Left ventricle myocardium inferior (tissue), 1 donor: ENCODE results near the gene IFNG-AS1. TPM values are rescaled to one million over a fixed set of nuclear protein-coding genes. Genes with fewer than 3 reads are reported as not detected.

ENCODE experiments used
- DNase-seq: peaks from one replicate; pipeline ENCODE4 v3.0.0-alpha.2; 2020
- H3K27ac ChIP-seq: fragments of 200-600 bp; replicated peaks from 2 replicates; pipeline ENCODE4 v1.8.0; 2021
- H3K27me3 ChIP-seq: fragments of 200-600 bp; 2 replicates; pipeline ENCODE4 v1.8.0; 2021; ENCODE audit warnings: low read depth
- H3K36me3 ChIP-seq: fragments of 200-600 bp; 2 replicates; pipeline ENCODE4 v1.8.0; 2021
- H3K4me1 ChIP-seq: fragments of 200-600 bp; 2 replicates; pipeline ENCODE4 v1.8.0; 2021
- H3K4me3 ChIP-seq: fragments of 200-600 bp; 2 replicates; pipeline ENCODE4 v1.8.0; 2021; ENCODE audit warnings: mild to moderate bottlenecking, moderate library complexity
- H3K9me3 ChIP-seq: fragments of 200-600 bp; replicated peaks from 2 replicates; pipeline ENCODE4 v1.8.0; 2021
- CTCF ChIP-seq: fragments of 200-600 bp; IDR thresholded peaks from 2 replicates; pipeline ENCODE4 v1.8.0; 2021; ENCODE audit warnings: antibody characterized with exemption, mild to moderate bottlenecking, borderline replicate concordance
- intact Hi-C: fragments of 100-400 bp; cut with micrococcal nuclease; formaldehyde crosslinking; loops from one replicate; pipeline ENCODE4 v1.11.0; 2022
- total RNA-seq: library from RNA; stranded (reverse); fragmentation: NEBNext Ultra II Directional; extraction: Animal tissue kit (Norgen Biotek cat#: 25700); gene quantifications from one replicate; pipeline ENCODE4 v1.2.1, GENCODE V29; 2021
- donor health status: DM: no; HTN: yes; CAD: no; lungs with severe emphysema.

The IFNG-AS1 gene
- total RNA-seq, 1 donor from 2014 or later = 0.58 TPM

GRCh38 chr12:67944093-67944492, 45.2 kb upstream of the IFNG-AS1 start:
- Histone ChIP-seq H3K27me3 (no peaks in the 10 kb centered on the region), H3K4me1 (peaks cover 22% of the 10 kb centered on the region), H3K27ac (no peak overlapping the region), H3K4me3 (no peak overlapping the region), H3K36me3 (no peaks in the 10 kb centered on the region), H3K9me3 (no peaks in the 10 kb centered on the region)
- no peak for TF ChIP-seq CTCF
- DNase-seq = no peak
- intact Hi-C loops = loop anchor here (5.0 to 10.0 kb wide), 2 partner anchors 499 to 587 kb away; no protein-coding TSS in a partner anchor

- H3K27me3 ChIP-seq = no peaks in the 10 kb centered on the region
- peaks cover 1% of the 10 kb centered on the region for H3K4me1 ChIP-seq
- H3K9me3 ChIP-seq = no peaks in the 10 kb centered on the region
- H3K36me3 ChIP-seq = no peaks in the 10 kb centered on the region
- DNase-seq = no peak
- intact Hi-C loops = no loop called here
- no peak overlapping the region for H3K4me3 ChIP-seq
- no peak for TF ChIP-seq CTCF
- no peak overlapping the region for H3K27ac ChIP-seq
Observed at GRCh38 chr12:67952787-67953186, 36.5 kb upstream of the IFNG-AS1 start.

GRCh38 chr12:67957383-67957782, 31.9 kb upstream of the IFNG-AS1 start:
- TF ChIP-seq CTCF = no peak
- Histone ChIP-seq H3K4me1 (peaks cover 7% of the 10 kb centered on the region), H3K4me3 (no peak overlapping the region), H3K27me3 (no peaks in the 10 kb centered on the region), H3K27ac (no peak overlapping the region), H3K36me3 (no peaks in the 10 kb centered on the region), H3K9me3 (no peaks in the 10 kb centered on the region)
- no peak for DNase-seq
- intact Hi-C loops = no loop called here

GRCh38 chr12:67958187-67958586, 31.1 kb upstream of the IFNG-AS1 start:
- intact Hi-C loops = no loop called here
- Histone ChIP-seq H3K9me3 (no peaks in the 10 kb centered on the region), H3K4me1 (peaks cover 7% of the 10 kb centered on the region), H3K36me3 (no peaks in the 10 kb centered on the region), H3K27me3 (no peaks in the 10 kb centered on the region), H3K4me3 (no peak overlapping the region), H3K27ac (no peak overlapping the region)
- TF ChIP-seq CTCF = no peak
- no peak for DNase-seq

- DNase-seq = no peak
- intact Hi-C loops = no loop called here
Observed at GRCh38 chr12:67964456-67964855, 24.8 kb upstream of the IFNG-AS1 start.

More at GRCh38 chr12:67964456-67964855, 24.8 kb upstream of the IFNG-AS1 start:
- H3K4me1 ChIP-seq = peaks cover 5% of the 10 kb centered on the region
- no peak for TF ChIP-seq CTCF
- no peaks in the 10 kb centered on the region for H3K27me3 ChIP-seq
- no peaks in the 10 kb centered on the region for H3K36me3 ChIP-seq
- no peak overlapping the region for H3K27ac ChIP-seq
- no peaks in the 10 kb centered on the region for H3K9me3 ChIP-seq
- no peak overlapping the region for H3K4me3 ChIP-seq
